Measurements from ENCODE around the gene STX12.
A peak's percentile ranks its signal among the peaks of the same experiment; 100 is the strongest.
"Not testable (repeated sequence)": the region's sequence is repeated elsewhere in the genome, so short reads cannot be mapped to it uniquely, and the experiment has no call there.

STX12 gene

GRCh38 chr1:27830621-27831440 is 57.8 kb downstream of the STX12 start, which contains the start of gene PPP1R8:
TSS of gene PPP1R8 (plus strand) at chr1:27830782. CDS start at chr1:27830836, 54 bp downstream.
- peak; percentile 93 for DNase-seq (ENCODE audit: low spot score)

GRCh38 chr1:27831568-27832410 is 58.8 kb downstream of the STX12 start:
- DNase-seq (ENCODE audit: low spot score), result no peak

- DNase-seq (ENCODE audit: low spot score), result no peak
These were observed 59.7 kb downstream of the STX12 start for GRCh38 chr1:27832762-27833161.

- DNase-seq (ENCODE audit: low spot score), result no peak
These were observed 60.5 kb downstream of the STX12 start for GRCh38 chr1:27833470-27833869.

- no peak for DNase-seq (ENCODE audit: low spot score)
These were observed 62.0 kb downstream of the STX12 start for GRCh38 chr1:27835046-27835445.

- DNase-seq (ENCODE audit: low spot score), result no peak
These were observed 62.5 kb downstream of the STX12 start for GRCh38 chr1:27835501-27835900.

- DNase-seq (ENCODE audit: low spot score), result no peak
These were observed 76.9 kb downstream of the STX12 start for GRCh38 chr1:27849951-27850350.

GRCh38 chr1:27855085-27855484 is 82.1 kb downstream of the STX12 start:
- DNase-seq (ENCODE audit: low spot score), result no peak

GRCh38 chr1:27856561-27857343 is 83.7 kb downstream of the STX12 start:
- no peak for DNase-seq (ENCODE audit: low spot score)

- not testable (repeated sequence) for DNase-seq (ENCODE audit: low spot score)
These were observed 84.5 kb downstream of the STX12 start for GRCh38 chr1:27857552-27857951.

GRCh38 chr1:27858072-27858948 is 85.3 kb downstream of the STX12 start:
- DNase-seq (ENCODE audit: low spot score), result no peak

- DNase-seq (ENCODE audit: low spot score), result no peak
These were observed 86.0 kb downstream of the STX12 start for GRCh38 chr1:27858949-27859576.

- no peak for DNase-seq (ENCODE audit: low spot score)
These were observed 88.4 kb downstream of the STX12 start for GRCh38 chr1:27861436-27861835.

- DNase-seq (ENCODE audit: low spot score), result no peak
These were observed 89.0 kb downstream of the STX12 start for GRCh38 chr1:27862004-27862403.

- no peak for DNase-seq (ENCODE audit: low spot score)
These were observed 89.9 kb downstream of the STX12 start for GRCh38 chr1:27862671-27863537.

GRCh38 chr1:27863538-27863915 is 90.5 kb downstream of the STX12 start:
- no peak for DNase-seq (ENCODE audit: low spot score)

- no peak for DNase-seq (ENCODE audit: low spot score)
These were observed 91.4 kb downstream of the STX12 start for GRCh38 chr1:27864264-27864895.

- no peak for DNase-seq (ENCODE audit: low spot score)
These were observed 92.8 kb downstream of the STX12 start for GRCh38 chr1:27865821-27866220.

- DNase-seq (ENCODE audit: low spot score), result no peak
These were observed 95.5 kb downstream of the STX12 start for GRCh38 chr1:27868556-27868931.
